Myocyte (in vitro differentiated cells): ENCODE results near the gene FASTKD3. TPM values are rescaled to one million over a fixed set of nuclear protein-coding genes. Genes with fewer than 3 reads are reported as not detected.
A peak's percentile ranks its signal among the peaks of the same experiment; 100 is the strongest.
"Not testable (repeated sequence)": the region's sequence is repeated elsewhere in the genome, so short reads cannot be mapped to it uniquely, and the experiment has no call there.

Experiments used
- DNase-seq: peaks from one replicate; pipeline ENCODE4 v3.0.0-alpha.2; 2012; ENCODE audit warnings: low read depth
- polyA plus RNA-seq: library from polyadenylated mRNA; unstranded; fragments of >200 nt; gene quantifications from one replicate; pipeline ENCODE4 v1.2.1, GENCODE V29; 2012; ENCODE audit warnings: missing spikeins
- total RNA-seq: library from RNA; depleted of rRNA; stranded (reverse); fragments of >200 nt; gene quantifications from 2 replicates; pipeline ENCODE4 v1.2.3, GENCODE V29; 2014

The FASTKD3 gene
- 11.9 and 12.1 TPM in 2 replicates for total RNA-seq
- 4.2 TPM for polyA plus RNA-seq

GRCh38 chr5:7868773-7869473, at the start of gene FASTKD3, which contains the start of gene MTRR:
FASTKD3 (minus strand) TSS chr5:7869031; CDS start chr5:7868083, 948 bp downstream.
MTRR (plus strand) TSS chr5:7869148; CDS start chr5:7870795, 1,647 bp downstream.
- DNase-seq = peak; percentile 96

DNA sequence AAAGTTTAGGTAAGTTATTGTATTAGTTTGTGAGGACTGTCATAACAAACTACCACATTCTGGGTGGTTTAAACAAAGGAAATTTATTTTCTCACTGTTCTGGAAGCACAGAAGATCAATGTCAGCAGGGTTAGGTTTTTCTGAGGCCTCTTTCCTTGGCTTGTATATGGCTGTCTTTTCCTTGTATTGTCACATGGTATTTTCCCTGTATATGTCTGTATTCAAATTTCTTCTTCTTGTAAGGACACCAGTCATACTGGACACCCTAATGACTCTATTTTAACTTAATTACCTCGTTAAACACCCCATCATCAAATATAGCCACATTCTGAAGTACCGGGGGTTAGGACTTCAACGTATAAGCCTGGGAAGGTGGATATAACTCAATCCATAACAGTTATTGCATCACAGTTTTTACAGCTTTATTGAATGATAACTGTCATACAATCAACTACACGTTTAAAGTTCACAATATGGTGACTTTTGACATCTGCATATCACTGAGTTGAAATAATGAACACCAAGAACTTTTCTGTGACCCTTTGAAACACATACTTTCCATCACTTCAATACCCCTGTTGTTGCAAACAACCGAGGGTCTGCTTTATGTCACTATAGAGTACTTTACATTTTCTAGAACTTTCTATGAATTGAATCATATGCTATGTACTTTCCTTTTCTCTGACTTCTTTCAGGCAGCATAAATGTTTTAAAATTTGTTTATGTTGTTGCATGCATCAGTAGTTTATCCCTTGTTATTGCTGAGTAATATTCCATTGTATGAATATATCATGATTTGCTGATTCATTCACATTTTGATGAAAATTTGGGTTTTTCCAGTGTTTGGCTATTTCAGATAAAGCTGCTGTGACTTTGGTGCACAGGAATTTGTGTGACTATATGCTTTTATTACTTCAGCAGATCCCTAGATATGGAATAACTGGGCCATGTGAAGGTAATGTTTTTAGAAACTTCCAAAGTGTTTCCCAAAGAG, 48.6 kb upstream of the FASTKD3 start:
- DNase-seq = no peak

DNA sequence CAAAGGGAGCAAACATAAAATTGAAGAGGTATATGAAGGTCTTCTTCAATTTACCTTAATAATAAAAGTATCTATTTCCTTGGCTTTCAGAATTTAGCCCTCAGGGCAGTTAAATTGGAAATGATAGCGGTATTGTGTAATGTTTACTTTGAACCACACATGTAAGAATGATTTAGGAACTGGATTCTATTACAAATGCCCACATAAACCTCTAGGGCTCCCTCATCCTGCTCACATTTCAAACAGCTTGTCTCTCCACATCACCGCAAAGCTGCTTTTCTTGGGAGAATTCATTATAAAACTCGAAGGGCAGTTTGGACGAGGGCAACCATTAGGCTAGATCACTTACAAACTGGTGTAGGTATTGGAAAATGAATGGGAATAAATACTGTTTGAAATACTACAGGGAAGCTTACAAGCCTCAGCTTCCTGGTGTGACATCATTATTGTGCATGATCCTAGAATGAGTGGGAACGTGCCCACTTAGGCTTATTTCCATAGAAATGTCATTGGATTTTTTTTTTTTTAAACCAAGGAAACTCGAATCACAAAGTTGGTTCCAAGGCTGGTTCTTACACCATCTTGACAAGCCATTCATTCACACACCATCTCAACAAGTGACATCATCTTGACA, 47.5 kb upstream of the FASTKD3 start:
- peak; percentile 66 for DNase-seq

GRCh38 chr5:7911429-7911771, 42.6 kb upstream of the FASTKD3 start:
- DNase-seq = not testable (repeated sequence)

- DNase-seq = no peak
Measured at GRCh38 chr5:7910738-7911428, 42.1 kb upstream of the FASTKD3 start.

DNA sequence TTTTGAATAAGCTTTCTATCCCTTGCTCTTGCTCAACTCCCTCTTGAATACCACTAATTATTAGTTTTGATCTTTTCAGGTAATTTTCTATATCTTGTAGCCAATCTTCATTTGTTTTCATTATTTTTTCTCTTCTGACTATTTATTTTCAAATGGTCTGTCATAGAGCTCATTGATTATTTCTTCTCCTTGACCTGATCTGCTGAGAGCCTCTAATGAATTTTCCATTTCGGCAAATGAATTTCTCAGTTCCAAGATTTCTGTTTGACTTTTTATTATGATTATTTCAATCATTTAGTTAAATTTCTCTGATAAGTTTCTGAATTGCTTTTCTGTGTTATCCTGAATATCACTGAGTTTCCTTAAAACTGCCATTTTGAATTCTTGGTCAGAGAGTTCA, 39.5 kb upstream of the FASTKD3 start:
- DNase-seq = no peak

GRCh38 chr5:7907612-7908011, 38.8 kb upstream of the FASTKD3 start:
- DNase-seq = no peak

DNA sequence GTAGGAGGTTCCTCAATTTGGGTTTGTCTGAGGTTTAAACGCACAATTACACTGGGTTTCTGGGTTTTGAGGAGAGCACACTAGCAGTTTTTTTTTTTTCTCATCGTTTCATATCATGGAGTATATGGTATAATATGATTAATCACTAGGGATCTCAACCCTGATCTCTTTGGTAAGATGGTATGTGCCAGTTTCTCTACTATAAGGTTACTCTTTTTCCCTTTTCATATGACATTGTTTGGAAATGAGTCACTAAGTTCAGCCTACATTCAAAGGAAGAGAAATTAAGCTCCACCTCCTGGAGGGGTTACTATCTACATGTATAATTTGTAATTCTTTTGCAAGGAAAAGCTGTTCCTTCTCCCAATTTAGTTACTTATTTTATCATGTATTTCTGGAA, 35.3 kb upstream of the FASTKD3 start:
- peak; percentile 24 for DNase-seq

DNA sequence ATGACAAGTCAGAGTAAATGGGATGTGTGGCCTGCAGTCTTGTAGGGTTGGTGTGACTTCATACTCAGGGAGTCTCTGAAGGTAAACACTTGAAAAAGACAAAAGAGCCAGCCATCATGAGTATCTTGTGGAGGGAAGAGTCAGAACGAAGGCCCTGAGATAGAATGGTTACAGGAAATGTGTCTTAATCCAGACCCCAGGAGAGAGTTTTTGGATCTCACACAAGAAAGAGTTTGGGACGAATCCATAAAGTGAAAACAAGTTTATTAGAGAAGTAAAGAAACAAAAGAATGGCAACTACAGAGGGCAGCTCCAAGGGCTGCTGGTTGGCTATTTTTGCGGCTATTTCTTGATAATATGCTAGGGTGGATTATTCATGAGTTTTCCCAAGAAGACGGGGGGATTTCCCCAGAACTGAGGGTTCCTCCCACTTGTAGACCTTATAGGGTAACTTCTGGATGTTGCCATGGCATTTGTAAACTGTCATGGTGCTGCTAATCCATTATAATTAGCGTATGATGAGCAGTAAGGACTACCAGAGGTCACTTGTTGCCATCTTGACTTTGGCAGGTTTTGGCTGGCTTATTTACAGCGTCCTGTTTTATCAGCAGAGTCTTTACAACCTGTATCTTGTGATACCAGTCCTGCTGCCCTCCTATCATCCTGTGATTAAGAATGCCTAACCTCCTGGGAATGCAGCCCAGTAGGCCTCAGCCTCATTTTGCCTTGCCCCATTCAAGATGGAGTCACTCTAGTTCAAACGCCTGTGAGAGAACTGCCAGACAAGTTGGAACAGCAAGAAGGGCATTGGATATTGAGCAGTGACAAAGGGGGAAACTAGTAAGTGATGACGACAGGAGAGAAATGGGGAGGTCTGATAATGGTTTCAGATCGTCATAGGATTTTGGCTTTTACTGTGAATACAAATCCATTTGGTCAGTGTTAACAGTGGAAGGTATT, 34.1 kb upstream of the FASTKD3 start:
- no peak for DNase-seq

- no peak for DNase-seq
Measured at GRCh38 chr5:7902201-7902600, 33.4 kb upstream of the FASTKD3 start.

DNA sequence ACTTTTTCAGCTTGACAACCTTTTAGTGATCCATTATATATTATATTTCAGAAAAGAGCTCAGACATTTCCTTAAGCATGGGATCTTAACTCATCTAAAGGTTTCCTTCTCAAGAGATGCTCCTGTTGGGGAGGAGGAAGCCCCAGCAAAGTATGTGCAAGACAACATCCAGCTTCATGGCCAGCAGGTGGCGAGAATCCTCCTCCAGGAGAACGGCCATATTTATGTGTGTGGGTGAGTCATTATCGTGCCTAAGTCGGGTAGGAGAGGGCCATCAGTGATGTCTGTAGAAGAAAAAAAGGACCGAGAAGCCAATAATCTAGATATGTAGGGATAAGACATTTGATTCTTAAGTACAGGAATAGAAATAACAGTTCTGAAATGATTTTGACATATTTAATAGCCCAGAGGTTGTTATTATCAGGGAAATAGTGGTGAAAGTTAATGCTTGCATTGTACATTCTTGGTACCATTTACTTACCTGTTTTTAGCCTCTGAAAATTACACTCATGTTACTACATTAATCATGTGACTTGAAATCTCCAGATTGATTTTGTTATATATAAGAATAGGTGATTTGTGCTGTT, 28.3 kb upstream of the FASTKD3 start:
- peak; percentile 52 for DNase-seq

- no peak for DNase-seq
Measured at GRCh38 chr5:7894860-7895259, 26.0 kb upstream of the FASTKD3 start.

GRCh38 chr5:7894439-7894838, 25.6 kb upstream of the FASTKD3 start:
- no peak for DNase-seq

DNA sequence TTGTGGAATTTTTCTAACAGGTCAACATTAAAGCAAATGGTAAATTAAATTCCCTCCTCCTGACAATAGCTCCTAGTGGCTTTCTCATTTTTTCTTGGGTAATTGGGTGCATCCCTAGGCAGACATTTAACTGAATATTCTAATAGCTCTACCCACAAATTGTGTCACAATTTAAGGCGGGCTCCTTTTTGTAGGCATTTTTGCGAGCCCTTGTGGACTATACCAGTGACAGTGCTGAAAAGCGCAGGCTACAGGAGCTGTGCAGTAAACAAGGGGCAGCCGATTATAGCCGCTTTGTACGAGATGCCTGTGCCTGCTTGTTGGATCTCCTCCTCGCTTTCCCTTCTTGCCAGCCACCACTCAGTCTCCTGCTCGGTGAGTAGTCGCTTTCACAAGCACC, 20.1 kb upstream of the FASTKD3 start:
- no peak for DNase-seq

DNA sequence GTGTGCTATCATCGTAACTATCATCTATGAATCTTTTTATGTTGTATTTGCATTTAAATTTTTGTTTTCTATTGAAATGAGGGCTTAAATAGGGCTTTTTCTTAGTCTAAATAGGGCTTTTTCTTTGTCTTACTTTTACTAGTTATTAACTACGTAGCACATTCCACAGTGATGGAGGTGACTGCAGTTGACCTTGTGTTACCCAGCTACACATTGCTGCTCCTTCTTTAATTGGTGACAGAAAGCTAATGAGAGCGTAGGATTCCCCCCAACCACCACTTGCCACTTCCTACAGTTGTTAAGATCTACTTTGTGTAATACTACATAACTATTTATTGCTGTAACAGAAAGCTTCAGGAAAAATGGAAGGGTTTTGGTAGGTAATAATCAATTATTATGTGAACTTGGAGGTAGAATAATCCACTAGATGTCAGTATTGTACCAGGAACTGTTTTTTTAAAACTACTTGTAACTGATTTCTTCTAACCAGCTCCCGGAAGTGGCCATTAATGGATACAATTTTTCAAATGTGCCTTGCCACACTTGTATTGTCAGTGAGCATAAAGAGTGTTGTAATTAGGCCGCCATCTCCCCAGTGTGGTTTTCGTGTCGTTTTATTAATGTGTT, 18.1 kb upstream of the FASTKD3 start:
- peak; percentile 54 for DNase-seq

- DNase-seq = no peak
Measured at GRCh38 chr5:7884491-7885267, 15.8 kb upstream of the FASTKD3 start.

- no peak for DNase-seq
Measured at GRCh38 chr5:7882926-7883325, 14.1 kb upstream of the FASTKD3 start.

GRCh38 chr5:7881816-7882215, 13.0 kb upstream of the FASTKD3 start:
- DNase-seq = no peak
